C4-2B (cell line): ENCODE data around the gene PPRC1.

ENCODE experiments used
- H3K27ac ChIP-seq: fragments of 450-650 bp; 2 replicates; pipeline ENCODE4 v1.5.1; 2017
- CTCF ChIP-seq: fragments of 450-650 bp; conservative IDR thresholded peaks from 2 replicates; pipeline ENCODE4 v1.5.1; 2017; ENCODE audit warnings: mild to moderate bottlenecking
- ZFX ChIP-seq: fragments of 450-650 bp; IDR thresholded peaks from 2 replicates; pipeline ENCODE4 v1.6.1; 2017

Gene PPRC1

GRCh38 chr10:102114861-102115618 is 17.8 kb upstream of the PPRC1 start:
- H3K27ac ChIP-seq, result peak overlapping the region; percentile 78
- TF ChIP-seq CTCF (no peak), ZFX (no peak)

- peak overlapping the region; percentile 78 for H3K27ac ChIP-seq
- TF ChIP-seq ZFX (no peak), CTCF (no peak)
These were observed 17.1 kb upstream of the PPRC1 start for GRCh38 chr10:102115775-102116174.

GRCh38 chr10:102116656-102117055 is 16.2 kb upstream of the PPRC1 start:
- no peak for TF ChIP-seq CTCF
- no peak for TF ChIP-seq ZFX
- H3K27ac ChIP-seq, result peak overlapping the region; percentile 91

GRCh38 chr10:102117391-102118159 is 15.3 kb upstream of the PPRC1 start:
- H3K27ac ChIP-seq, result peak overlapping the region; percentile 91
- TF ChIP-seq ZFX (no peak), CTCF (no peak; the same call in 1 of the 2 replicates)

GRCh38 chr10:102118867-102119266 is 14.0 kb upstream of the PPRC1 start:
- no peak for TF ChIP-seq CTCF
- TF ChIP-seq ZFX, result no peak
- peak overlapping the region; percentile 91 for H3K27ac ChIP-seq

GRCh38 chr10:102119417-102120141 is 13.3 kb upstream of the PPRC1 start:
- peak overlapping the region; percentile 91 for H3K27ac ChIP-seq

More at GRCh38 chr10:102119417-102120141, 13.3 kb upstream of the PPRC1 start:
- TF ChIP-seq ZFX (no peak), CTCF (no peak)
